Measurements from ENCODE around the gene EDA.
"Not testable (repeated sequence)": the region's sequence is repeated elsewhere in the genome, so short reads cannot be mapped to it uniquely, and the experiment has no call there.

Gene EDA

GRCh38 chrX:69740317-69740716 is 124.4 kb downstream of the EDA start:
- no peak for FAIRE-seq

DNA sequence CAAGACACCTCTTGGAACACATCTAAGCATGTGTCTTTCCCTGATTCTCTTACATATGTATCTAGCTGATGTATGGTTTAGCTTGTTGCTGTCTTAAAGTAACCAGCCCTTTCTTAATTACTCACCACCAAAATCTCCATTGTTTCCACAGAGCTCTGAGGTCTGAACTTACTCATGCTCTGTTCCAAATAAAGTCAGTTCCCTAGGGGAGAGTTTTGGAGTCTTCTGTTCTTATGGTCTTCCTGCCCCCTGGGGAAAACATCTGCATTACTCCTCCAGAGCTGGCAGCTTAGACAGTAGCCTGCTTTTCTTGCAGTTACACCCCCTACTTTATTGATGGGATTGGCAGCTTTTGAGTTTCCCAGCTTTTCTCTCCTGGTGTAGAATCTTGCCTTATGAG is 125.8 kb downstream of the EDA start:
- FAIRE-seq, result no peak

More at GRCh38 chrX:69740317-69740716, 124.4 kb downstream of the EDA start:
- DNase-seq (ENCODE audit: extremely low spot score, insufficient read length, low read depth), result no peak

DNA sequence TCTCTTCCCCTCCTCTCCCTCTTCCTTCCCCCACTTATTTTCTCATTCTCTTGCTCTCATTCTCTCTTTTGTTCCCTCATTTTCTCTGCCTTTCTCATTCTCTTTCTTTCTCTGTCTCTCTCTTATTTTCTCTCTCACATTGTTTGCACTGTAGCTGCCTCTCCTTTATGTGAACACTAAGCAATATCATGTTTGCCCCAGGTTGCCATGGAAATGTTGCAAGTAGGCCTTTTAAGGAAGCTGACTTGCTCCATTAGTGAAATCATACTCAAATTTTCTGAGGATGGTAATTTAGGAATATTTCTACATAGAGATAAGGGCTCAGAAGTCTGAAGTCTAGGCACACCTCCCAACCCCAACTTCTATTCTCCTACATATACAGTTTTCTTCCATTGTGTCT is 130.1 kb downstream of the EDA start:
- FAIRE-seq, result no peak
- DNase-seq (ENCODE audit: extremely low spot score, insufficient read length, low read depth), result no peak

More for the DNA sequence above, 125.8 kb downstream of the EDA start:
- DNase-seq (ENCODE audit: extremely low spot score, insufficient read length, low read depth), result no peak

GRCh38 chrX:69748055-69748454 is 132.1 kb downstream of the EDA start:
- no peak for DNase-seq (ENCODE audit: extremely low spot score, insufficient read length, low read depth)
- FAIRE-seq, result no peak

DNA sequence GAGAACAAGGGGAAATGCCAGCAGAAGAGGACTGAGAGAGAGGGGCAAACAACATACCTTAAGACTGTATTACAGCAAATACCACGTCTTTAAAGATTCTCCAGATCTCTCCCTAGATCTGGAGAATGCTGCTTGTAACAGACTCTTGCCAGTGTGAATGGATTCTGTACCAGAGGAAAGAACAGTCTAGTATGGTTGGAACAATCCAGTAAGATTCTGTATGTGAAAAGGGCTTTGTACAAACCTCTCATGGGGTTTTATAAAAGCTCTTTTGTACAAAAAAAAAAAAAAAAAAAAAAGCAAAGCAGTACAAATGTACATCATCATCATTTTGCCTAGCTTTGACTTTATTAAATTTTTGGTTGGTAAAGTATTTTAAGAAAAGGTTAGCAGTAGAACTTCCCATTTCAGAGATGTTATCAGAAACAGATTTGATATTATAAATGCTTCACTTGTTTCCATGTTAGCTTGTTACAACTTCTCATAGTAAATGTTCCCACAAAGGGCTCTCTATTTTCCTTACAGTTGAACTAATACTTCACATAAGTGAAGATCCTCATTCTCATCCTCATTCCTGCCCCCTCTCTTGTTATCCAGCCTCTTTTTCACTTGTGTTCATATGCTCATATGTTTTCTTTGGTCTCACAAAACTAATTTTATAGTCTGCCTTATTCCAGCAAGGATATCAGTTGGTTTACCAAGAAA is 144.2 kb downstream of the EDA start:
- no peak for FAIRE-seq
- no peak for DNase-seq (ENCODE audit: extremely low spot score, insufficient read length, low read depth)

DNA sequence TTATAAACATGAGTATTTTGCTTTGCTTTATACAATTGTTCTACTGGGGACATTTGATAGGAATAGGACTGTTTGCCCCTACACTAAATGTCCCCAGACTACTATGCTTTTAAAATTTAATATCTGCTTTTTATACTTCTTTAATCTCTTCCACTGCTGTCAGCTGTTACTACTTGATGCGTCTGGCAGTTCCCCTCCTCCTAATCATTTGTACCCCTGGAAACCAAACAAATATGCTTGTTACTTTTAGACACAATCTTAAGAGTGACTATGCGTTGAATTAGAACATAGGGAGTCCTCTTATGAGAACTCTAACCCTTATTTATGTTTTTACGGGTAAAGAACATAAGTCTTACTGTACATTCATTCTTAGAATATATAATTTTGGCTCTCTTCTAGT is 145.7 kb downstream of the EDA start:
- DNase-seq (ENCODE audit: extremely low spot score, insufficient read length, low read depth), result no peak
- FAIRE-seq, result no peak

- DNase-seq (ENCODE audit: extremely low spot score, insufficient read length, low read depth) (no peak), FAIRE-seq (no peak)
Observed at GRCh38 chrX:69762340-69762739, 146.4 kb downstream of the EDA start.

DNA sequence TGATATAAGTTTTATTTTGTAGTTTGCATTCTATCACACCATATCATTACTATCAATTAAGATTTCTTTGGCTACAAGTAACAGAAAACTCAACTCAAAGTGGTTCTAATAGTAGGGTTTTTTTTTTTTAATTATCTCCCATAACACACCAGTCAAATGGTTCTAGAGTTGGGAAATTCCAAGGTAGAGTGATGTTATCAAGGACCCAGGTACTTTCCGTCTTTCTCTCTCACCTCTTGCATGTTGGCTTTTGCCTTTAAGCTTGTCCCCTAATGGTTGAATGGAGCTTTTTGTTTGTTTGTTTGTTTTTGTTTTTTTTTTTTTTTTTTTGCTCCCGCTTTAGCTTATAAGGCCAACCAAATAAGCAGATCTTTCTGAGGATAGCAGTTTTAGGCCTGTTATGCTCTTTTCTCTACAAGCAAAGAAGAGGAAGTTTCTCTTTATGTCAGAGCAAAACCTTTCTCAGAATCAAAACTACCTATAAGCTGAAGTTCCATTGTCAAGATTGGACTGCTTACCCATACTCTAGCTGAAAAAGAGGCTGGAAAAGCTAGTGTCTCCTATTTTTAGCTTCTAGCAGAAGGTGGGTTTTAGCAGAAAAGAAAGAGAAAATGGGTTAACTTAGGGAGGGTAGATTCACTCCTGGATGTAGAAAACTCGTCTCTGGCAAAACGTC is 177.5 kb downstream of the EDA start:
- FAIRE-seq (peak; percentile 21), DNase-seq (ENCODE audit: extremely low spot score, insufficient read length, low read depth) (no peak)

GRCh38 chrX:69795702-69796101 is 179.8 kb downstream of the EDA start:
- FAIRE-seq (no peak), DNase-seq (ENCODE audit: extremely low spot score, insufficient read length, low read depth) (no peak)

DNA sequence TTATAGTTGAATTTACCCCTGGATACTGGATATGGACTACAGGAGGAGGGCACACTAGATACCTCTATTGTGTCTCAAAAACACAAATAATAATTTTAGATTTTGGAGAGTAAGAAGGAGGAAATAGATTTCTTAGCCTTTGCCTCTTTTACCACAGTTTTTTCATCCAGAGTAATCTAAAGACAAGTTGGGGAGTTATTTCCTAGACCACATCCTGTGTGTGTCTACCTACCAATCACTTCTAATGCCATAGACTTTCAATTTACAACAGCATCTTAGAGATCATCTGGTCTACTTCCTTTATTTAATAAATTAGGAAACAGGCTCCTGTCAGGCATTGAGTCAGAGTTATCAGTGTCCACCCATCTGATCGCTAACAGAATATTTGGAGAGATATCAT is 191.5 kb downstream of the EDA start:
- no peak for DNase-seq (ENCODE audit: extremely low spot score, insufficient read length, low read depth)
- FAIRE-seq, result no peak

DNA sequence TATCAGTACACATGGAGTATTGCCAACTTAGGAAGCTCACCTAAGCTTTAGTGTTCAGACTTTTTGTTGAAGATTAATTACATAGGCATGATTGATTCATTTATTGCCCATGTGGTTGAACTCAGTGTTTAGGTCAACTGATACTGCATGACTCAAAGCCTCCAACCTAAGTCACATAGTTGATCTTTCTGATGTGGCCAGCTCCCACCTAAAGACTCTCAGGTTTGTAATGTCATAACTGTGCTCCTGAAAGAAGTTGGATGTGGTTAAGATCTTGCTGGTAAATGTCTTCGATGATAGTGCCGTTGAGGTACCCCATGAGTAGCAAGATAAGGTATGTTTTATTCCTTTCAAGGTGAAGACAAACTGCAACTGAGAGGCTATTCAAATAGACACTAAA is 192.5 kb downstream of the EDA start:
- no peak for DNase-seq (ENCODE audit: extremely low spot score, insufficient read length, low read depth)

GRCh38 chrX:69813677-69814076 is 197.8 kb downstream of the EDA start:
- DNase-seq (ENCODE audit: extremely low spot score, insufficient read length, low read depth) (no peak), FAIRE-seq (no peak)

More for the DNA sequence above, 192.5 kb downstream of the EDA start:
- no peak for FAIRE-seq

DNA sequence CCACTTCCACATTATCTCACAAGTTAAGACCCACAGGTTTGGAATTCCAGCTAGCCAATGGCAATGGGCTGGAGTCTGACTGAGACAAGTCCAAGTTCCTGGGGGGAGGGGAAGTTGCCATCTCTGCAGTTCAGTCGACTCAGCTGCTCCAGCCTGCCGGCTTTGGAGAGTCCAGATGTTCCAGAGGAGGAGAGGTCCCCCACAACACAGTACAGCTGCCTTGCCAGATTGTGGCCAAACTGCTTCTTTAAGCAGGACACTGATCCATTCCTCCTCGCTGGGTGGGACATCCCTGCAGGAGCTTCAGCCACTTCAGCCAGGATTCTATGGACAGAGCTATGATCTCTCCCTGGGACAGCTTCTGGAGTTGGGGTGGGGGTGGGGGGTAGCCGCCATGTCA is 199.2 kb downstream of the EDA start:
- FAIRE-seq (no peak), DNase-seq (ENCODE audit: extremely low spot score, insufficient read length, low read depth) (no peak)

- DNase-seq (ENCODE audit: extremely low spot score, insufficient read length, low read depth), result no peak
- no peak for FAIRE-seq
Observed at GRCh38 chrX:69815519-69815918, 199.6 kb downstream of the EDA start.

- FAIRE-seq (no peak), DNase-seq (ENCODE audit: extremely low spot score, insufficient read length, low read depth) (no peak)
Observed at GRCh38 chrX:69844636-69845035, 228.7 kb downstream of the EDA start.

- DNase-seq (ENCODE audit: extremely low spot score, insufficient read length, low read depth); FAIRE-seq: not testable (repeated sequence)
Observed at GRCh38 chrX:69859999-69860398, 244.1 kb downstream of the EDA start.

GRCh38 chrX:69876221-69876620 is 260.3 kb downstream of the EDA start:
- FAIRE-seq (no peak), DNase-seq (ENCODE audit: extremely low spot score, insufficient read length, low read depth) (no peak)

DNA sequence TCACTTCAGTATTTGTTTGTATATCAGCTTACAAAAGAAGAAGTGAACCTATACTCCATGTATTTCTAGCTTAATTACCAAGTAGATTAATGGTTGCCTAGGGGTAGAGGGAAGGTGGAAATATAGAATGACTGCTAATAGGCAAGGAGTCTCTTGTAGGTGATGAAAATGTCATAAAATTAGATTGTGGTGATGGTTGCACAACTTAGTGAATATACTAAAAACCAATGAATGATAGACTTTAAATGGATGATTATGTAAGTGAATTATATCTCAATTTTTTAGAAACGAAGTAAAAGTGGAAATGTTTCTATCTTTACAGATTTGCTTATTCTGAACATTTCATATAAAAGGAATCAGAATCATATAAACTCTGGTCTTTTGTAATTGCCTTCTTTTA is 268.3 kb downstream of the EDA start:
- FAIRE-seq (no peak), DNase-seq (ENCODE audit: extremely low spot score, insufficient read length, low read depth) (no peak)

DNA sequence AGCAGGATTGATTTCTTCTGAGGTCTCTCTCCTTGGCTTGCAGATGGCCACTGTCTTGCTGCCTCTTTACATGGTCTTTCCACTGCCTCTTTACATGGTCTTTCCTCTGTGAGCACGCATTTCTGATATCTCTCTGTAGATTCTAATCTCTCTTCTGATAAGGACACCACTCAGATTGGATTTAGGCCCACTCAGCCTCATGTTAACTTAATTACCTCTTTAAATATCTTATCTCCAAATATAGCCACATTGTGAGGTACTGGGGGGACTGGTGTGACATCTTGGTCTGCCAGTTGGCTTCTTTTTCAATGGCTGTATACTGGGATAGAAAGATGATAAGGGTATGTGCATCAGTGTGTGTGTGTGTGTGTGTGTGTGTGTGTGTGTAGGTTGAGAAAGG is 280.1 kb downstream of the EDA start:
- DNase-seq (ENCODE audit: extremely low spot score, insufficient read length, low read depth), result no peak
- FAIRE-seq, result no peak

DNA sequence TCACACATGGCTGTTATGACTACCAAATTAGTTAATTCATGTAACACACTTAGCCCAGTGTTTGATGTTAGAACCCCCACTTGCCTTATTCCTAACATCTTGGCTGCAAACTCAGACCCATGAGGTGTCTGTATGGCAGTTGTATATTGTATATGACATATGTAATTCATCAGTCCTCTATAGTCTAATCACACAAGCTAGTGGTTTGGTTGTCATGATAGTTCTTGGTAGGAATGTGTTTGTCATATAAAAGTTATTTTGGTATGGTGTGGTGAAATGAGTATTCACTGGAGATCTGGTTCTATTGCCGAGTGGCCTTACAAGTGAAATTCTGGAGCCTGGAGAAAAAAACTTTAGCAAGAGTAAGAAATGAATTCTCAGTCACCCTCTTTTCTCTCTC is 284.6 kb downstream of the EDA start:
- no peak for DNase-seq (ENCODE audit: extremely low spot score, insufficient read length, low read depth)
- FAIRE-seq, result no peak

GRCh38 chrX:69906447-69906846 is 290.5 kb downstream of the EDA start:
- no peak for FAIRE-seq

DNA sequence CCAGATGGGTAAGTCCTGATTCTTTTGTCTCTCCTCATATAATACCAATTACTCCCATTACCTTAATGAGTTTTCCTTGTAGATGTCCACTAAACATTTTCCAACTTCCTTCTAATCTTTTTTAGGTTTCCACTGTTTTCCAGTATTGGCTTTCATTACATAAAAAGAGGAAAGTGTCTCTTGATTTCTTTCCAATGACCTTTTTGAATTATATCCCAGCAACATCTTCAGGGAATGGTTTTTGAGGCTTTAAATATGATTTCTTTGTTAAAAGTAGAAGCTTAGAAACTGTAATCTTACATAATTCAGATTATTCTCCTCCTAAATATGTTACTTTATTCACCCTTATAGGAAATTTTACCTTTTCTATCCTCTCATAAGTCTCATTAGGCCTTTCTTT is 298.9 kb downstream of the EDA start:
- FAIRE-seq, result no peak

More at GRCh38 chrX:69906447-69906846, 290.5 kb downstream of the EDA start:
- no peak for DNase-seq (ENCODE audit: extremely low spot score, insufficient read length, low read depth)

More for the DNA sequence above, 298.9 kb downstream of the EDA start:
- DNase-seq (ENCODE audit: extremely low spot score, insufficient read length, low read depth), result no peak

All from GM18507 (cell line).